Mesenteric fat pad (tissue), 1 donor: Measurements from ENCODE around the gene CCDC106. TPM values are rescaled to one million over a fixed set of nuclear protein-coding genes. Genes with fewer than 3 reads are reported as not detected.

ENCODE experiments used
- DNase-seq: peaks from one replicate; pipeline ENCODE4 v3.0.0-alpha.2; 2020; ENCODE audit warnings: low spot score
- total RNA-seq: library from RNA; stranded (reverse); fragmentation: NEBNext Ultra II Directional; extraction: Animal tissue kit (Norgen Biotek cat#: 25700); gene quantifications from one replicate; pipeline ENCODE4 v1.2.1, GENCODE V29; 2021
- donor health status: DM: yes; HTN: yes; CAD: no.

CCDC106 gene
- total RNA-seq, 1 donor from 2014 or later, result 16.4 TPM

- no peak for DNase-seq
These were observed 32.5 kb downstream of the CCDC106 start for GRCh38 chr19:55680339-55681130.

- DNase-seq, result no peak
These were observed 33.4 kb downstream of the CCDC106 start for GRCh38 chr19:55681131-55682092.

GRCh38 chr19:55683449-55684261 lies 35.6 kb downstream of the CCDC106 start:
- DNase-seq, result no peak

GRCh38 chr19:55684946-55685681 lies 37.1 kb downstream of the CCDC106 start:
- no peak for DNase-seq

GRCh38 chr19:55685776-55686175 lies 37.8 kb downstream of the CCDC106 start:
- DNase-seq, result no peak

GRCh38 chr19:55686311-55687050 lies 38.5 kb downstream of the CCDC106 start:
- DNase-seq, result no peak

DNA sequence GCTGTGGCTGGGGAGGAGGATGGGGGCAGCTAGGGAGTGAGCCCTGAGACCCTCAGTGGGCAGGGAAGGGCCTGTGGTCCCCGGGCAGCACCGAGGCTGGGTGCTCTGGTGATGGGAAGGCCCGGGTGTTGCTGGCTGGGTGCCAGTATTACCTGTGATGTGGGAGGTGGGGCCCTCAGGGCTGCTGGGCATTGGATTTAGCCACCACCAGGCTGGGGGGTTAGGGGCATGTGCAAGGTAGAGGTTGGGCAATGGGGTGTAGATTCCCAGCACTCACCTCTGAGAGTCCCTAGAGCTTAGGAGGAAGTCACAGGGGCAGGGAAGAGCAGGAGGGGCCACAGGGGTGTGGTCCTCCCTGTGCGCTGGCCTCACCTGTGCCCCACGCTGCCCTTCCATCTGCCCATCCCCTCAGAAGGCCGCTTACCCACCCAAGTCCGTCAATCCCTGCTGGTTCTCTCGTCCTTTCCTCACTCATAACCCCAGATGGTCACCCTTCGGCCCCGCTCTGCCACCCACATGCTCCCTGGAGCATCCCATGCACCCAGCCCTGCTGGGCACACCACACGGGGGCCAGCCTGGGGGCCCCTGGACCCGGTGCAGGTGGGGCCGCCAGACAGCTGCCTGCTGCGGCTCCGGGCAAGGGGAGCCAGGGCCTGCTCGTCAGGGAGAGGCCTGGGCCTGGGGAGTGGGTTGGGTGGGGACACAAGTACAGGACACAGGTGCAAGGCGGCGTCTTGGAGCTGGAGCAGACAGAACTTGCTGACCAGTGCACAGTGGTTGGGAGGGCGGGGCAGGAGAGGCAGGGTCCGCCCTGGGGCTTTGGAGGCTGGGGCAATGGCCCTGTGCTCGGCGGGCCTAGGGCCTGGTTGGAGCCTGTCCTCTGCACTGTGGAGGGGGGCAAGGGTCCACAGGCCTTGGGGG lies 39.5 kb downstream of the CCDC106 start:
- no peak for DNase-seq

DNA sequence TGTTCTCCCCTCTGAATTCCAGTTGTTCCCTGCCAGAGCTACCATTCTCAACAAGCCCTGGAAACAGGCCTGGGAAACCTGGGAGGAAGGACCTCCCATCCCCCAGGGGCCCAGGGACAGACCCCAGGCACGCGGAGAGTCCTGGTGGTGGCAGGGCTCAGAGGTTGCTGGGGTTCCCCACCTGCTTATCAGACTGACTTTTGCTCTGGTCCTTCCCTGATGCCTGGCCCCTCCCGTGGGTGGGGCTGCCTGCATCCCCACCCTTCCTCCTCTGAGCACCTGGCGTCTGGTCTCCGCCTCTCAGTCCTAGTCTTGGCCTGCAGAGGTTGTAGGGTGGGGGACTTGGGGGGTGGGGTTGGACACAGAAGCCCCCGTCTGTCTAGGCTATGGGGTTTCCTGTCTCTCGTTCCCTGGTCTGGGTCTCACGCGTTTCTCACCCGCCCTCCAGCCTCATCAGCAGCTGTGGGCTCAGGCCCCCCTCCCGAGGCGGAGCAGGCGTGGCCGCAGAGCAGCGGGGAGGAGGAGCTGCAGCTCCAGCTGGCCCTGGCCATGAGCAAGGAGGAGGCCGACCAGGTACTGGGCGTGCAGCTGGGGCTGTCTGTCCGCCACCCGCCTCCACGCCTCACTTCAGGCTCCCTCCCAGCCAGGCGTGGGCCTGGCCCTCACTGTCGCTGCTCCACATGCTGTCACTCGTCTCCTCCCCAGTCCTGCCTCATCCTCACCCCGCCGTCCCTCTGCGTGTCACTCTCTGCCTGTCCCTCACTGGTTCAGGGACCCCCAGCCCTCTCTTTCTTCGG lies 40.6 kb downstream of the CCDC106 start:
- no peak for DNase-seq

DNA sequence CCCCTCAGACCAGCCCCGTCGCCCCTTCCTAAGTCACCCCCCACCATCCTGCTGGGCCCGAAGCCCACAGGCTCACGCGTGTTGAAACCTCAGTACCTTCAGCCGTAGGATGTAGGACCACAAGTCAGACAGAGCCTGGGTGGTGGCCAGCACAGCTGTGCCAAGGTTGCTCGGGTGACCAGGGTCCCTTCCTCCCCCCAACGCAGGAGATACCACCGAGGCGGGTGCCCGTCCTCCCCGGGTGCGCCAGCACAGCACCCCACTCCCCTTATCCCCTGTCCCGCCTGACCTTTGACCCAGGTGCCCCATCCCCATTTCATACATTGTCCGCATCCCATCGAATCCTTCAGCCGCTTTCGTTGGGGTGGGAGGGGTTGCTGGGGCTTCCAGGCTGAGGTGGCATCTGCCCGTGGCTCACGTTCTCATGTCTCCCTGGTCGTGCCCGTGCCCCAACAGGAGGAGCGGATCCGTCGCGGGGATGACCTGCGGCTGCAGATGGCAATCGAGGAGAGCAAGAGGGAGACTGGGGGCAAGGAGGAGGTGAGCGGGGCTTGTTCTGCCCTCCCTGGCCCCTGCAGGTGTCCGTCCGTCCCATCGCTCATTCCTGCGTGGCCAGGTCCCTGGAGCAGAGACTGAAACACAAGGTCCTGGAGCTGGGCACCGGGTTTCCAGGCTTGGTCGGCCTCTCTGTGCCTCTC lies 41.5 kb downstream of the CCDC106 start:
- no peak for DNase-seq

DNA sequence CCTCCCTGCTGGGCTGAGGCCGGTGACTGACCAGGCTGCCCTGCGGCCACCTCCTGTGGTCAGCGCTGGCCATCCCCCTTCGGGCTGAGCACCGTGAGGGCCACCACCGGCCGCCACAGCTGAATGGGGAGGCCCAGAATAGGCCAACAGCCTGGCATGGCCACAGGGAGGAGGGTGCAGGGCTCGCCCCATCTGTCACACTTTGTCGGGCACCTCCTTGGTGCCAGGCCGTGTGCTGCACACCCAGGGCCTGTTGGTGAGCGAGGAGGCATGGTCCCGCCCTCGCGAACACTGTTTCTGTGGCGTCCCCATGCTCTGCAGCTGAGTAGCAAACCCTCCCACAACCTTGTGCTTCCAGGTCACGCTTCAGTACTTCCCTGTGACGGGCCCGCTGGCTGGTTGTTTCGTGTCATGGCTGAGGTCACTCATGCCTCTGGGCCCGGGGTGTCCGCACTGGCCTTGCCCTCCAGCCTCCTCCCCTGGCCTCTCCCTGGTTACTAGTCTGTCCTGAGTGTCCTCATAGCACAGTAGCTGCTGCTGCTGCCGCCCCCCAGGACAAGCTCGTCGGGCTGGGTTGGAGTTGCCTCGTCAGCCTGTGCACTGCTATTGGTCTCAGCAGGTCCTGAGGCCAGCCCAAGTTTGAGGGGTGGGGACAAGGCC lies 42.2 kb downstream of the CCDC106 start:
- no peak for DNase-seq

GRCh38 chr19:55690769-55691545 lies 42.9 kb downstream of the CCDC106 start:
- no peak for DNase-seq

GRCh38 chr19:55691561-55692481 lies 43.8 kb downstream of the CCDC106 start:
- no peak for DNase-seq

DNA sequence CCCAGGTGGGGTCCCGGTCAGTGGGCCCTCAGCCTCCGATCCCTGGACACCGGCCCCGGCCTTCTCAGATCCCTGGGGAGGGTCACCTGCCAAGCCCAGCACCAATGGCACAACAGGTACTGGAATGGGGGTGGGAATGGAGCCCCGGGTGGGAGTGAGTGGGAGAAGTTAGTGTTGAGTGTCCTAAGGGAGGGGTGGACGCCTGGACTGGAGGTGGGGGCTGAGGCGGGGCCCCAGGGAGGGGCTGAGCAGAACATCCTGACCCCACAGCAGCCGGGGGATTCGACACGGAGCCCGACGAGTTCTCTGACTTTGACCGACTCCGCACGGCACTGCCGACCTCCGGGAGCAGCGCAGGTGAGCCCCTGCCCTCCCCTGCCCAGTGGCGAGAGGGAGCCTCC lies 44.7 kb downstream of the CCDC106 start:
- DNase-seq, result no peak

GRCh38 chr19:55693336-55693974 lies 45.4 kb downstream of the CCDC106 start:
- DNase-seq, result no peak
